Brain microvascular endothelial cell (primary cell): Measurements from ENCODE around the gene DDAH1.
A peak's percentile ranks its signal among the peaks of the same experiment; 100 is the strongest.

Source experiments
- DNase-seq: peaks from one replicate; pipeline ENCODE4 v3.0.0-alpha.2; 2020
- H3K27ac ChIP-seq: fragments of 250-450 bp; sonication (Bioruptor Pico); 2 replicates; pipeline ENCODE4 v1.5.1; 2020; ENCODE audit warnings: mild to moderate bottlenecking, moderate library complexity
- H3K27me3 ChIP-seq: fragments of 250-450 bp; sonication (Bioruptor Pico); replicated peaks from 2 replicates; pipeline ENCODE4 v1.5.1; 2020; ENCODE audit warnings: mild to moderate bottlenecking
- H3K36me3 ChIP-seq: fragments of 250-450 bp; sonication (Bioruptor Pico); replicated peaks from 2 replicates; pipeline ENCODE4 v1.5.1; 2020; ENCODE audit warnings: mild to moderate bottlenecking
- H3K4me3 ChIP-seq: 2 replicates; pipeline ENCODE4 v1.5.1; 2011; ENCODE audit warnings: low read depth, mild to moderate bottlenecking, control low read depth, low read length, moderate library complexity
- CTCF ChIP-seq: IDR thresholded peaks from 2 replicates; pipeline ENCODE4 v1.5.1; 2011; ENCODE audit warnings: low read depth, mild to moderate bottlenecking, moderate library complexity, low read length, control low read depth, inconsistent platforms; ENCODE audit errors: missing control alignments
- in situ Hi-C: cut with HindIII; loops from 2 replicates; pipeline ENCODE4 v1.10.0; 2017; ENCODE audit warnings: low sequenced_read_pairs, low pct_ligation_motif_present

Gene DDAH1

GRCh38 chr1:85360730-85361493 lies 104.0 kb downstream of the DDAH1 start:
- Histone ChIP-seq H3K36me3 (peaks cover 5% of the 10 kb centered on the region), H3K27me3 (no peaks in the 10 kb centered on the region), H3K4me3 (no peak overlapping the region), H3K27ac (peak overlapping the region; percentile 25)
- peak; percentile 36 for DNase-seq
- TF ChIP-seq CTCF: no peak
- in situ Hi-C loops: no loop called here

GRCh38 chr1:85359874-85360721 lies 104.9 kb downstream of the DDAH1 start:
- Histone ChIP-seq H3K27ac (peak overlapping the region; percentile 16), H3K4me3 (no peak overlapping the region), H3K27me3 (no peaks in the 10 kb centered on the region), H3K36me3 (peaks cover 3% of the 10 kb centered on the region)
- DNase-seq: no peak
- TF ChIP-seq CTCF: no peak
- in situ Hi-C loops: no loop called here

- Histone ChIP-seq H3K27me3 (no peaks in the 10 kb centered on the region), H3K27ac (no peak overlapping the region), H3K36me3 (peaks cover 3% of the 10 kb centered on the region), H3K4me3 (no peak overlapping the region)
- TF ChIP-seq CTCF: no peak
- no peak for DNase-seq
- in situ Hi-C loops: no loop called here
Measured at GRCh38 chr1:85358702-85359438, 106.1 kb downstream of the DDAH1 start.

- Histone ChIP-seq H3K27me3 (no peaks in the 10 kb centered on the region), H3K4me3 (no peak overlapping the region), H3K36me3 (peaks cover 3% of the 10 kb centered on the region), H3K27ac (no peak overlapping the region)
- TF ChIP-seq CTCF: no peak
- in situ Hi-C loops: no loop called here
- DNase-seq: no peak
Measured at GRCh38 chr1:85357817-85358216, 107.1 kb downstream of the DDAH1 start.

- no peaks in the 10 kb centered on the region for H3K27me3 ChIP-seq
- H3K27ac ChIP-seq: no peak overlapping the region
- H3K4me3 ChIP-seq: no peak overlapping the region
- peaks cover 6% of the 10 kb centered on the region for H3K36me3 ChIP-seq
- in situ Hi-C loops: no loop called here
- no peak for TF ChIP-seq CTCF
- no peak for DNase-seq
Measured at GRCh38 chr1:85356130-85356529, 108.8 kb downstream of the DDAH1 start.
